Nephron (organoid): ENCODE results near the gene MIEF2.
A peak's percentile ranks its signal among the peaks of the same experiment; 100 is the strongest.

Experiments
- H3K27ac Mint-ChIP-seq, 3 experiments: 2 replicates each; pipeline ENCODE4 v1.8.0; 2020; ENCODE audit warnings: mixed read lengths in 3 of 3, mild to moderate bottlenecking in 2 of 3, moderate library complexity in 1 of 3
- H3K27me3 Mint-ChIP-seq: 2 replicates; pipeline ENCODE4 v1.8.0; 2021; ENCODE audit warnings: low read depth, mild to moderate bottlenecking, moderate library complexity, mixed read lengths
- H3K36me3 Mint-ChIP-seq: 2 replicates; pipeline ENCODE4 v1.8.0; 2020; ENCODE audit warnings: low read depth, mixed read lengths
- H3K4me1 Mint-ChIP-seq: 2 replicates; pipeline ENCODE4 v1.8.0; 2020; ENCODE audit warnings: mixed read lengths
- H3K4me3 Mint-ChIP-seq, 3 experiments: 2 replicates each; pipeline ENCODE4 v1.8.0; 2020; ENCODE audit warnings: mild to moderate bottlenecking in 3 of 3, mixed read lengths in 3 of 3, moderate library complexity in 2 of 3
- H3K9me3 Mint-ChIP-seq: 2 replicates; pipeline ENCODE4 v1.8.0; 2020; ENCODE audit warnings: mixed read lengths
- CTCF ChIP-seq, 3 experiments: fragments of 200-600 bp; sonication (generic); IDR thresholded peaks; one replicate each; pipeline ENCODE4 v1.5.0; 2021; ENCODE audit warnings: antibody characterized with exemption in 3 of 3; ENCODE audit not compliant: unreplicated experiment in 3 of 3

MIEF2 gene

GRCh38 chr17:18231164-18231563, 29.3 kb upstream of the MIEF2 start:
- Mint-ChIP-seq H3K27me3 (no peaks in the 10 kb centered on the region), H3K36me3 (peaks cover 6% of the 10 kb centered on the region), H3K9me3 (no peaks in the 10 kb centered on the region), H3K27ac (no peak overlapping the region), H3K4me1 (peaks cover 26% of the 10 kb centered on the region), H3K4me3 (peak overlapping the region in 1 of 3 experiments; percentile 45)
- TF ChIP-seq CTCF (IDR thresholded peaks at IDR 0.05; ENCODE audit: unreplicated experiment in 3 of 3) = no peak

- TF ChIP-seq CTCF (IDR thresholded peaks at IDR 0.05; ENCODE audit: unreplicated experiment in 3 of 3) = no peak
- Mint-ChIP-seq H3K9me3 (no peaks in the 10 kb centered on the region), H3K4me1 (peaks cover 2% of the 10 kb centered on the region), H3K27ac (no peak overlapping the region), H3K36me3 (peaks cover 15% of the 10 kb centered on the region), H3K27me3 (no peaks in the 10 kb centered on the region), H3K4me3 (no peak overlapping the region)
Measured at GRCh38 chr17:18233803-18234518, 26.5 kb upstream of the MIEF2 start.

GRCh38 chr17:18234853-18235380, 25.5 kb upstream of the MIEF2 start:
- H3K27me3 Mint-ChIP-seq = no peaks in the 10 kb centered on the region
- no peak overlapping the region for H3K27ac Mint-ChIP-seq
- TF ChIP-seq CTCF (IDR thresholded peaks at IDR 0.05; ENCODE audit: unreplicated experiment in 3 of 3) = no peak
- H3K4me3 Mint-ChIP-seq = no peak overlapping the region
- H3K36me3 Mint-ChIP-seq = peaks cover 23% of the 10 kb centered on the region
- H3K4me1 Mint-ChIP-seq = no peaks in the 10 kb centered on the region
- no peaks in the 10 kb centered on the region for H3K9me3 Mint-ChIP-seq

- no peak for TF ChIP-seq CTCF (IDR thresholded peaks at IDR 0.05; ENCODE audit: unreplicated experiment in 3 of 3)
- peaks cover 23% of the 10 kb centered on the region for H3K36me3 Mint-ChIP-seq
- H3K4me3 Mint-ChIP-seq = no peak overlapping the region
- no peaks in the 10 kb centered on the region for H3K9me3 Mint-ChIP-seq
- no peaks in the 10 kb centered on the region for H3K27me3 Mint-ChIP-seq
- H3K4me1 Mint-ChIP-seq = no peaks in the 10 kb centered on the region
- no peak overlapping the region for H3K27ac Mint-ChIP-seq
Measured at GRCh38 chr17:18235743-18236256, 24.7 kb upstream of the MIEF2 start.

- Mint-ChIP-seq H3K4me3 (no peak overlapping the region), H3K36me3 (peaks cover 23% of the 10 kb centered on the region), H3K27me3 (no peaks in the 10 kb centered on the region), H3K9me3 (no peaks in the 10 kb centered on the region), H3K4me1 (no peaks in the 10 kb centered on the region), H3K27ac (no peak overlapping the region)
- TF ChIP-seq CTCF (IDR thresholded peaks at IDR 0.05; ENCODE audit: unreplicated experiment in 3 of 3) = no peak
Measured at GRCh38 chr17:18236494-18236893, 24.0 kb upstream of the MIEF2 start.

GRCh38 chr17:18237461-18237860, 23.0 kb upstream of the MIEF2 start:
- Mint-ChIP-seq H3K4me1 (no peaks in the 10 kb centered on the region), H3K9me3 (no peaks in the 10 kb centered on the region)

More at GRCh38 chr17:18237461-18237860, 23.0 kb upstream of the MIEF2 start:
- TF ChIP-seq CTCF (IDR thresholded peaks at IDR 0.05; ENCODE audit: unreplicated experiment in 3 of 3) = no peak
- Mint-ChIP-seq H3K27me3 (no peaks in the 10 kb centered on the region), H3K4me3 (no peak overlapping the region), H3K36me3 (peaks cover 23% of the 10 kb centered on the region), H3K27ac (no peak overlapping the region)
